ENCODE measurements around the gene CLEC20A.

Gene CLEC20A

GRCh38 chr1:178467837-178468236 is 28.9 kb downstream of the CLEC20A start:
- DNase-seq, result no peak

- DNase-seq, result no peak
Measured at GRCh38 chr1:178465011-178465410, 31.8 kb downstream of the CLEC20A start.

- DNase-seq, result no peak
Measured at GRCh38 chr1:178464566-178464965, 32.2 kb downstream of the CLEC20A start.

- no peak for DNase-seq
Measured at GRCh38 chr1:178464141-178464540, 32.6 kb downstream of the CLEC20A start.

GRCh38 chr1:178461701-178462100 is 35.1 kb downstream of the CLEC20A start:
- DNase-seq, result no peak

- no peak for DNase-seq
Measured at GRCh38 chr1:178461104-178461503, 35.7 kb downstream of the CLEC20A start.

- no peak for DNase-seq
Measured at GRCh38 chr1:178458203-178458602, 38.6 kb downstream of the CLEC20A start.

GRCh38 chr1:178457651-178458050 is 39.1 kb downstream of the CLEC20A start:
- DNase-seq, result no peak

- no peak for DNase-seq
Measured at GRCh38 chr1:178456472-178456871, 40.3 kb downstream of the CLEC20A start.

- no peak for DNase-seq
Measured at GRCh38 chr1:178452013-178452412, 44.8 kb downstream of the CLEC20A start.

GRCh38 chr1:178451529-178451928 is 45.2 kb downstream of the CLEC20A start:
- no peak for DNase-seq

- DNase-seq, result no peak
Measured at GRCh38 chr1:178450871-178451270, 45.9 kb downstream of the CLEC20A start.

GRCh38 chr1:178442925-178443324 is 53.8 kb downstream of the CLEC20A start:
- DNase-seq, result no peak

GRCh38 chr1:178438432-178438831 is 58.3 kb downstream of the CLEC20A start:
- DNase-seq, result no peak

GRCh38 chr1:178436899-178437298 is 59.9 kb downstream of the CLEC20A start:
- DNase-seq, result no peak

GRCh38 chr1:178434899-178435435 is 61.8 kb downstream of the CLEC20A start:
- DNase-seq, result no peak

- DNase-seq, result no peak
Measured at GRCh38 chr1:178434360-178434759, 62.4 kb downstream of the CLEC20A start.
